Measurements from ENCODE around the gene ZNF471. TPM values are rescaled to one million over a fixed set of nuclear protein-coding genes. Genes with fewer than 3 reads are reported as not detected.
A peak's percentile ranks its signal among the peaks of the same experiment; 100 is the strongest.

The ZNF471 gene
- total and polyA plus RNA-seq, 2 donors (not counting 1 experiment from before 2014, with no cell fraction given): 2.4 to 9.2 TPM

- Histone ChIP-seq H3K4me2 (ENCODE audit: extremely low read depth, insufficient read depth, low read length) (peak overlapping the region; percentile 92), H2AFZ (ENCODE audit: low read length) (peak overlapping the region; percentile 99)
These were observed 29.8 kb downstream of the ZNF471 start for GRCh38 chr19:56537442-56537841.

DNA sequence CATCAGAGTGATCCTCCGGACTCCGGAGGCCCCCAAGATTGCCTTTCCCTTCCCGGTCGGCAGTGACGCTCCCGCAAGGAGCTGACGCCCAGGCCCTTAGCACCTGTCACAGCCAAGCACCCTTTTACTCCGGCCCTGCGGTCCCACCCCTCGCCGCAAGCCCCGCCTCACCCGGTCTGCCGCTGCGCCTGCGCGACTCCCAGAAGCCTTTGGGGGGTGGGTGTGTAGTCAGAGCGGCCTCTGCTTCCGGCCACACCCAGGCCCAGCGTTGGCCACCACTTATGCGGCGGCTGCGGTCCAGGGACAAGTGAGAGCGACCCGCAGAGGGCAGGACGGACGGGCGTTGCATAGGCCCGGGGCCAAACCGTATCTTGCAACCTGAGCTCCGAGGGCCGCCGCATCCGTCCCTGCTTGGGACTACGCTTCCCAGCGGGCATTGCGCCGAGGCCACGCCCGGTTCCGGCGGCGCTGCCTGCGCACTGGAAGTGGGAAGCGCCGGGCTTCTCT, 30.7 kb downstream of the ZNF471 start:
- peaks cover 9% of the 10 kb centered on the region for H3K36me3 ChIP-seq (ENCODE audit: control insufficient read depth, insufficient read depth, low read length)
- no peaks in the 10 kb centered on the region for H3K4me1 ChIP-seq (ENCODE audit: control insufficient read depth, extremely low read depth, insufficient read depth, low read length)
- no peaks in the 10 kb centered on the region for H4K20me1 ChIP-seq (ENCODE audit: control insufficient read depth, extremely low read depth, insufficient read depth, low read length)
- H3K27ac ChIP-seq (ENCODE audit: insufficient read depth, low read length): peak overlapping the region; percentile 79
- no peaks in the 10 kb centered on the region for H3K9me3 ChIP-seq (ENCODE audit: control insufficient read depth, insufficient read depth, low read depth, low read length)
- H3K9ac ChIP-seq (ENCODE audit: insufficient read depth, low read length): peak overlapping the region; percentile 71
- no peaks in the 10 kb centered on the region for H3K27me3 ChIP-seq (ENCODE audit: control insufficient read depth, insufficient read depth, low read length)
- no peaks in the 10 kb centered on the region for H3K79me2 ChIP-seq (ENCODE audit: control insufficient read depth, insufficient read depth, low read length)
- H2AFZ ChIP-seq (ENCODE audit: low read length): peak overlapping the region; percentile 99
- peak; percentile 89 to 90 for DNase-seq (ENCODE audit: low read depth in 2 of 2)
- peak overlapping the region; percentile 80 to 86 (median 83) for H3K4me3 ChIP-seq (replicated peaks in 1 of 4; ENCODE audit: control extremely low read depth in 1 of 4, insufficient read depth in 1 of 4, low read depth in 3 of 4, low read length in 4 of 4)
- no peak for TF ChIP-seq EZH2 (IDR thresholded peaks at IDR 0.05; ENCODE audit: low read length, missing control alignments)
- TF ChIP-seq, protein P1, sequence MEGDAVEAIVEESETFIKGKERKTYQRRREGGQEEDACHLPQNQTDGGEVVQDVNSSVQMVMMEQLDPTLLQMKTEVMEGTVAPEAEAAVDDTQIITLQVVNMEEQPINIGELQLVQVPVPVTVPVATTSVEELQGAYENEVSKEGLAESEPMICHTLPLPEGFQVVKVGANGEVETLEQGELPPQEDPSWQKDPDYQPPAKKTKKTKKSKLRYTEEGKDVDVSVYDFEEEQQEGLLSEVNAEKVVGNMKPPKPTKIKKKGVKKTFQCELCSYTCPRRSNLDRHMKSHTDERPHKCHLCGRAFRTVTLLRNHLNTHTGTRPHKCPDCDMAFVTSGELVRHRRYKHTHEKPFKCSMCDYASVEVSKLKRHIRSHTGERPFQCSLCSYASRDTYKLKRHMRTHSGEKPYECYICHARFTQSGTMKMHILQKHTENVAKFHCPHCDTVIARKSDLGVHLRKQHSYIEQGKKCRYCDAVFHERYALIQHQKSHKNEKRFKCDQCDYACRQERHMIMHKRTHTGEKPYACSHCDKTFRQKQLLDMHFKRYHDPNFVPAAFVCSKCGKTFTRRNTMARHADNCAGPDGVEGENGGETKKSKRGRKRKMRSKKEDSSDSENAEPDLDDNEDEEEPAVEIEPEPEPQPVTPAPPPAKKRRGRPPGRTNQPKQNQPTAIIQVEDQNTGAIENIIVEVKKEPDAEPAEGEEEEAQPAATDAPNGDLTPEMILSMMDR (conservative IDR thresholded peaks at IDR 0.05 in 1 of 2, IDR thresholded peaks at IDR 0.05 in 1 of 2; ENCODE audit: low read depth in 1 of 2, low read length in 2 of 2): no peak
- peak overlapping the region; percentile 92 for H3K4me2 ChIP-seq (ENCODE audit: extremely low read depth, insufficient read depth, low read length)

More at GRCh38 chr19:56537442-56537841, 29.8 kb downstream of the ZNF471 start:
- H3K4me1 ChIP-seq (ENCODE audit: control insufficient read depth, extremely low read depth, insufficient read depth, low read length): no peaks in the 10 kb centered on the region
- no peak overlapping the region for H3K27ac ChIP-seq (ENCODE audit: insufficient read depth, low read length)
- peak overlapping the region in 2 of 4 experiments; percentile 80 to 84 for H3K4me3 ChIP-seq (replicated peaks in 1 of 4; ENCODE audit: control extremely low read depth in 1 of 4, insufficient read depth in 1 of 4, low read depth in 3 of 4, low read length in 4 of 4)
- no peak overlapping the region for H3K9ac ChIP-seq (ENCODE audit: insufficient read depth, low read length)
- peaks cover 9% of the 10 kb centered on the region for H3K36me3 ChIP-seq (ENCODE audit: control insufficient read depth, insufficient read depth, low read length)
- DNase-seq (ENCODE audit: low read depth in 2 of 2): no peak
- no peaks in the 10 kb centered on the region for H3K79me2 ChIP-seq (ENCODE audit: control insufficient read depth, insufficient read depth, low read length)
- H4K20me1 ChIP-seq (ENCODE audit: control insufficient read depth, extremely low read depth, insufficient read depth, low read length): no peaks in the 10 kb centered on the region
- no peaks in the 10 kb centered on the region for H3K27me3 ChIP-seq (ENCODE audit: control insufficient read depth, insufficient read depth, low read length)
- H3K9me3 ChIP-seq (ENCODE audit: control insufficient read depth, insufficient read depth, low read depth, low read length): no peaks in the 10 kb centered on the region
- TF ChIP-seq EZH2 (IDR thresholded peaks at IDR 0.05; ENCODE audit: low read length, missing control alignments): no peak
- TF ChIP-seq, protein P1 (conservative IDR thresholded peaks at IDR 0.05 in 1 of 2, IDR thresholded peaks at IDR 0.05 in 1 of 2; ENCODE audit: low read depth in 1 of 2, low read length in 2 of 2): no peak

GRCh38 chr19:56538761-56539263, 31.2 kb downstream of the ZNF471 start, which contains the start of gene ZFP28:
Gene ZFP28 (plus strand): TSS chr19:56538948. CDS start chr19:56539019, 71 bp downstream.
- Histone ChIP-seq H3K79me2 (ENCODE audit: control insufficient read depth, insufficient read depth, low read length) (no peaks in the 10 kb centered on the region), H3K4me3 (replicated peaks in 1 of 4; ENCODE audit: control extremely low read depth in 1 of 4, insufficient read depth in 1 of 4, low read depth in 3 of 4, low read length in 4 of 4) (peak within 1 kb of the TSS; percentile 84 to 87 (median 86)), H3K4me2 (ENCODE audit: extremely low read depth, insufficient read depth, low read length) (peak within 1 kb of the TSS; percentile 92), H2AFZ (ENCODE audit: low read length) (peak within 1 kb of the TSS; percentile 99), H3K9me3 (ENCODE audit: control insufficient read depth, insufficient read depth, low read depth, low read length) (no peaks in the 10 kb centered on the region), H3K9ac (ENCODE audit: insufficient read depth, low read length) (peak within 1 kb of the TSS; percentile 71), H3K27ac (ENCODE audit: insufficient read depth, low read length) (peak within 1 kb of the TSS; percentile 79), H3K36me3 (ENCODE audit: control insufficient read depth, insufficient read depth, low read length) (peaks cover 9% of the 10 kb centered on the region), H4K20me1 (ENCODE audit: control insufficient read depth, extremely low read depth, insufficient read depth, low read length) (no peaks in the 10 kb centered on the region), H3K27me3 (ENCODE audit: control insufficient read depth, insufficient read depth, low read length) (no peaks in the 10 kb centered on the region), H3K4me1 (ENCODE audit: control insufficient read depth, extremely low read depth, insufficient read depth, low read length) (no peaks in the 10 kb centered on the region)
- no peak for TF ChIP-seq EZH2 (IDR thresholded peaks at IDR 0.05; ENCODE audit: low read length, missing control alignments)
- TF ChIP-seq, protein P1 (conservative IDR thresholded peaks at IDR 0.05 in 1 of 2, IDR thresholded peaks at IDR 0.05 in 1 of 2; ENCODE audit: low read depth in 1 of 2, low read length in 2 of 2): no peak
- no peak for DNase-seq (ENCODE audit: low read depth in 2 of 2)
